HTR-8/SVneo (cell line): ENCODE results near the gene ARHGEF10L.

Experiments used
- DNase-seq: peaks from one replicate; pipeline ENCODE4 v3.0.0; 2011; ENCODE audit warnings: low spot score, mixed read lengths; ENCODE audit not compliant: insufficient read length
- FAIRE-seq: peaks from 2 replicates; lab custom pipeline; 2011; peaks lifted over from hg19 to GRCh38; lab: Jason Lieb, UNC

Gene ARHGEF10L

DNA sequence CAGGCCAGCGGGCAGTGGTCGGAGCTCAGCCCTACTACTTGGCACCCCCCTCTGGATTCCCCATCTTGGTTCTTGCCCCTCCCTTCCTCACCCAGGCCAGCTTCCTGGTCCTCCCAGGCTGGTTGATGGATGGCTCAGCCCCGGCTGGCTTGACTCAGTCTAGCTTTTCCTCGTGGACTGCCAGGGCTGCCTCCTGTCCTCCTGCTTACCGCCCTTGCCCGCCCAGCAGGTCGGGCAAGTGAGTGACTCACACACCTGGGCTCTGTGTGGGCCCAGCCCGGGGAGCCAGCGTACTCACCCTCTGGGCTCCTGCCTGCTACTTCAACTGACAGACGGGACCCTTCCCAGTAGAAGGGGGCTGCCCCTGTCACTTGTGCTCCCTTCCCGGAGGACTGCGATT is 19.5 kb upstream of the ARHGEF10L start:
- FAIRE-seq = no peak
- DNase-seq = no peak

DNA sequence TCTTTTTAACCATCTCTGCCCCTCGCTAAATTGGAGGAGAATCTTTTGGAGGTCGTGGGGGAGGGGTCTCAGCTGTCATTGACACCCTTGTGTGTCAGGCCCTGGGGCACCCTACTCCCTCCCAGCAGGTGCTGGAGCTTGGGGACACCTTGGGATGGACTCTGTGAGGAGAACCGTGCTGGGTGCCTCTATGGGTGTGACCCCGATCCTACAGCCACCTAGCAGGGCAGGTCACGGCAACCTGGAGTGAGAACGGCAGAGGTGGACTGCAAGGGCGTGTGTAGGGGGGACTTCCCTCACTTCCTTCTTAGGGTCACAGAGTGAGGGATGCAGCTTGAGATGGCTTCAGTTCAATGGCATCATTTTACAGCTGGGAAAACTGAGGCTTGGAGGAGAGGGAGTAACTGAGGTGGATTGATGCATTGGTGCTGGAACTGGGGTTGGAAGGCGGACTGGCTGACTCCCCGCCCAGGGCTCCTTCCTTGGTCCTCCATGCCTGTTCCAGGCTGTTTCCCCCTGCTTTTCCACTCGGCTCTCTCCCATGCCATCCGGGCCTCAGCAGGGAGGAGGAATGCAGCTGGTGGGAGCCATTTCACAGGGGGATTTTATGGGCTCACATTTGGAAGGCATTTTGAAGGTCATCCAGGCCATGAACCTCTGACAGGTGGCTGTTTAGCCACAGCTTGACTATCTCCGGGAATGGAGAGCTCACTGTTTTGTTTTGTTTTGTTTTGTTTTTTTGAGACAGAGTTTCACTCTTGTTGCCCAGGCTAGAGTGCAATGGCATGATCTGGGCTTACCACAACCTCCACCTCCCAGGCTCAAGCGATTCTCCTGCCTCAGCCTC is 18.8 kb upstream of the ARHGEF10L start:
- DNase-seq (no peak), FAIRE-seq (no peak)

DNA sequence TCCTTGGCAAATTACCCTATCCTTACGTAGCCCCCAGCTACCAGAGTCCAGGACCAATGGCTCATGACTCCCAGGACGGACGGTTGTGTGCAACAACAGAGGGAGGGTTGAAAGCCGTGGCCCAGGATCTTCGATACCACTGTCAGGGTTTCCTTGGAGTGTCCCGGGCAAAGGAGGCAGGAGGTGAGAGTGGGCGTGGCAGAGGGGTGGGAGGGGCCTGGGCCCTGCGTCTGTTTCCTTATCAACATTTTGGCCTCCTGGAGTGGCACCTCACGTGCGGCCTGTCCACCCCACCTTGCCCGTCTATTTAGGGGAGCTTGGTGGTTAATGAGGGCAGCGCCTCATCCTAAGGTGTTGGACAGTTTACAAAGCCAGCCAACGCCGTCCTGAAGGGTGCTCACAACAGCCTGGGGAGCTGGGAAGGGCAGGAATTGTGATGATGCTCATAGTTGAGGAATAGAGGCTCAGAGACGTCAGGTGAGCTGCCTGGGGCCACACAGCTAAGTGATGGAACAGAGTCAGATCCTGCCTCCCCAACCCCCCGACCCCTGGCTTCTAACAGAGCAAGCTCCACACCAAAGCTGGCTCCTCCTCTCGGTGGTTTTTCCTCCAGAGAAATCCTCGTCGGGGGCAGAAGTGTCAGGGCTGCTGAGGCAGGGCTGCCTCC is 17.4 kb upstream of the ARHGEF10L start:
- DNase-seq = no peak
- no peak for FAIRE-seq

DNA sequence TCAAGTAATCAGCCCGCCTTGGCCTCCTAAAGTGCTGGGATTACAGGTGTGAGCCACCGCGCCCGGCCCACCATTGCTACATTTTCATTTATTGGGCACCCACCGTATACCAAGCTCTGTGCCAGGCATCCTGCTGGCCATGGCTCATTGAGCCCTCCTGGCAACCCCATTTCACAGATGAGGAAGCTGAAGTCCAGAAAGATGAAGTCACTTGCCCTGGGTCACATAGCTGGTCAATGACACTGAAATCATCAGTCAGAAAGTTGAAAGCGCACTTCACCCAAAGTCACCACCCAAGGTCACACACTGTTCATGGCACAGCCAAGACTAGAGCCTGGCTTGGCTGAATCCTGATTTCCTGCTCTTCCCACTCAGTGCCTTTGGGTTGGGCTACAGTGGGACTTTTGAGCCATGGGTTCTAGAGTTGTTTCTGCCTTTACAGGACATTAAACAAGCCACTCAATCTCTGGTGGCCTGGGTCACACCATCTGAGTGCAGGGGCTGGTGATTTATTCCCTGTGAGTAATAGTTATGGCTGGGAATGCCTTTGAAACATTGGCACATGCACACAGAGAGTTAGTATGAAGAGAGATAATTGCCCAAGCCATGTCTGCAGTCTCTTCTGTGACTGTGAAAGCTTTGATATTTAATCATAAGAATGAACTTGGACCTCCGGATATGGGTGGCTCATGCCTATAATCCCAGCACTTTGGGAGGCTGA is 16.0 kb upstream of the ARHGEF10L start:
- DNase-seq = no peak
- FAIRE-seq = no peak

DNA sequence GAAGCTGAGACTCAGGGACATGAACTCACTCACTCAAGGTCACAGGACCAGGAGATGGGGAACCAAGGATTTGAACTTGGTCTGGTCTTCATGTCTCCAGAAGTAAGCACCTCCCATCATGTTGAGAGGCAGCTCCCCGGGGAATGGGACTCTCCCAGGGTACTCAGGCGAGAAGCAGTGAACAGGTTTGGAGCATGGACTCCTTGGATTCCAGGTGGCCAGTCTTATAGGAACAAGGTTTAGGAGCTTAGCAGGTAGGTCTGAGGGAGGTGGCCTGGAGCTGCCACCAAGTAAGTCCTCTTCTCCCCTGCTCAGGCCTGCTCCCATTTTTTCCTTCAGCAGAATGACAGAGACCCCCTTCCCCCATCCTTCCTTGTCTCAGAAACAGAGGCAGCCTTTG is 14.9 kb upstream of the ARHGEF10L start:
- no peak for FAIRE-seq
- no peak for DNase-seq

DNA sequence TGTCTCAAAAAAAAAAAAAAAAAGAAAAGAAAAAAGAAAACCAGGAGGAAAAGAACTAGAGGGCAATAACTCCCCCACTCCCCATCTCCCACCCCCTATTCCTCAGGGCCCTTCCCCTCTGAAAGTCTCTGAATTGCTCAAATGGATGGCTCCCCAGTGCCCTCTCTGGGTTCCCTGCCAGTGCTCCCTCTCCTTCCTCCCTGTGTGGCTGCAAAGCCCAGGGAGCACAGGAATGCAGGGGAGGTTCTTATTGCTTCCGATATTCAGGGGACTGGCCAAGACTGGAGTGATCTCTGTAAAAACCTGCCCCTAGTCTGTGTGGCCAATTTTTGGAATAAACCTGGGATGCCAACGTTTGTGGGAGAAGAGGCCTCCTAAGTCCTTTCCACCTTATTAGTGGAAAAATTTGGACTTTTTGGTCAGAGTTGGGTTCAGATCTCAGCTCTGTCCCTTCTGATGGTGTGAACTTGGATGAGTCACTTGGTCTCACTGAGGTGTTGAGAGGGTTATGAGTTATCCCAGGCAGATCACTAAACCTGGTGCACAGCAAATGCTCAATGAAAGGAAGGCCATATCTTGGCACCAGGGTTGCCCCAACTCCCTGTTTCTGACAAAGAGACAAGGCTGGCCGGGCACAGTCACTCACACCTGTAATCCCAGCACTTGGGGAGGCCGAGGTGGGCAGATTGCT is 13.4 kb upstream of the ARHGEF10L start:
- no peak for DNase-seq
- FAIRE-seq = no peak

DNA sequence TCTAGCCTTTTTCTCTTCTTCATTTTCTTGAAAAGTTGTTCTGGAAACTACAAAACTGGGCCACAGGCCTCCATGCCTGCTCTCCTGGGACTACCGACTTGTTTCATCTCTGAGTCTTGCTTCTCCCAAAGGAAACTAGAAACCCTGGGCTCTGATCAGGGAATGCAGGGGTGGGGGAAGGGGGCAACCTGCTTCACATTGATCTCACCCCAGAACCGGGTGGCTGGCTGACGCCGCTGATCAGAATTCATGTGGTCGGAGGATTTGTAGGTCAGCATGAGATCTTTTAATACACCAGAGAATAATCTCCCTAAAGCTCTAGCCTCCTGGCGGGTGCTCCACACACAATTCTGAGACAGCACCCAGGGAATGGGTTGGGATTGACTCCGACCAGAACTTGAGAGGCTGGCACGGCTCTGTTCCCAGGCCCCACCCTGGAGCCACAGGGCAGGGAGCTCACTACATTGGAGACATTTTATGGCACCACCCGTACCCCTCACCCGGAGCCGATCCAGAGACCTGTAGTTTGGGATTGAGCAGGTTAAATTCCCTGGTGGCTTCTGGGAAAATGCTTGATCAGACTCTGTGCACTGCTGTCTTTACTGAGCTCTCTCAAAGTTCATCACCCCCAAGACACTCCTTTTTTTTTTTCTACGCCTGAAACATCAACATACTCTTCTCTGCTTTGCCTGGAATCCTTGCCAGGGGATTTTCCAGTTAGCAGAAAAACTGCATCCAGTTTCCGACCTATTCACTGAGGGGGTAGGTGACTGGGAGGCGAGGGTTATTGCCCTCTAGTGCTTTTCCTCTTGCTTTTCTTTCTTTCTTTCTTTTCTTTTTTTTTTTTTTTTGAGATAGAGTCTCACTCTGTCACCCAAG is 12.2 kb upstream of the ARHGEF10L start:
- FAIRE-seq (no peak), DNase-seq (no peak)

DNA sequence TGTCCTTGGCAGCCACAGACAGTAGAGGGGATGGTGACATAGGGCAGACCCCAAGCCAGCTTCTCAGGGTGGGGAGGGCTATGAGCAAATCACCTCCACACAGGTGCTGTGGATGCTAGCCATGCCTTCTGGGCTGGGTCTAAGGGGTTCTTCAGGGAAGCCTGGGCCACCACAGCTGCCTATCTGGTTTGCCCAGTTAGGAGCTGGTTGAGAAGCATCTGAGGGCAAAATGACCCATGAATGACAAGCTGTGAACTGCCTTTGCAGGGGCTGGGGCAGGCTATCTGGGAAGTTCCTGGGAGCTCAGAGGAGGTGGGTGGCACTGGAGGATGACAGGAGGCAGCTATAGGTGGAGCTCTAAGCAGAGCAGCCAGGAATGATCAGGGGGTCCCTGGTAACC is 10.1 kb upstream of the ARHGEF10L start:
- FAIRE-seq (no peak), DNase-seq (no peak)

DNA sequence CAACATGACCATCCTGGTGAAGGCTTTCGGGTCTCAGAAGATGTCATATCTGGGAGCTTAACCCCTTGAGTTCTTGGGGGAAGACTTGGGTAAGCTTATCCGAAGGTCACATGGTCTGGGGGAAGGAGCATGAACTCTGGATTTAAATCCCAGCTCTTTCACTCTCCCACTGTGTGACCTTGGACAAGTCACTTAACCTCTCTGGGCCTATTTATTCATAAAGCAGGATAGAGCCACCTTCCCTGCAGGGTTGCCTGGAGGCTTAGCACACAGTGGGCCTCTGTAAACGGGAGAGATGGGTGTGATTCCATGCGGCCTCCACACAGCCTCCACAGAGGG is 8.2 kb upstream of the ARHGEF10L start:
- FAIRE-seq (no peak), DNase-seq (no peak)

DNA sequence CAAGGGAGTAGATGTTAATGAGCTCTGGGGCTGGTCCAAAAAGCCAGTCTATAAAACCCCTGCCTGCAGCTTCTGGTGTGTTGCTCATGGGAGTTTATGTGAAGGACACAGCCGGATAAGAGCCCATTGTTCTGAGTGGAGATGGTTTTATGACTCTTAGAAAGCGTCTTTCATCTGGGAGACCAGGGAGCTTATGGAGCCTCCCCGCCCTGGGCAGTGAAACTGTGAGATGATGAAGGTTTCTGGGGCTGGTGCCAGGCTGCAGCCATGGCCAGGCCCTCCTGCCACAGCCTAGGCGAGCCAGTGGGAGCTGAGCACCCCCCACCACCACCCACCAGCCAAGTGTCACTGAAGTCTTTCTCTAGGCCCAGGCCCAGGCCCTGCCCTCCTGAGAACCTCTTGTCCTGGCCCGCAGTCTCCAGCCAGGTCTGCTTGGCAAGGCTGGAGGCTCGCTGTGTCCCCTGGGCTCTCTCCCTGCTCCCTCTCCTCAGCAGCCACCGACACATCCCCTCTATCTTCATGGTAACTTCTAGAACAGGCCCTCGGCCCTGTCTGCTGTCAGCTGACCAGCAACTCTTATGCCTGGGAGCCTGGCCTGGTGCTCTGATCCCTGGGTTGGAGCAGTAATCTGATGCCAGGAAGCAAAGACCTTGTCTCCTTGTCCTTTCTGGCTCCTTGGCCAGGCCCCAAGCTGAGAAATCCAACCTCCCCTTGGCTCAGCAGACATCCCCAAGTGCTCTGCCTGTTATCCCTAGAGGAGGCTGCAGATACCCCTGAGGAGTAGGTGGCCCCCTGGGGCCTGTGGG is 7.6 kb upstream of the ARHGEF10L start:
- no peak for DNase-seq
- FAIRE-seq = no peak

DNA sequence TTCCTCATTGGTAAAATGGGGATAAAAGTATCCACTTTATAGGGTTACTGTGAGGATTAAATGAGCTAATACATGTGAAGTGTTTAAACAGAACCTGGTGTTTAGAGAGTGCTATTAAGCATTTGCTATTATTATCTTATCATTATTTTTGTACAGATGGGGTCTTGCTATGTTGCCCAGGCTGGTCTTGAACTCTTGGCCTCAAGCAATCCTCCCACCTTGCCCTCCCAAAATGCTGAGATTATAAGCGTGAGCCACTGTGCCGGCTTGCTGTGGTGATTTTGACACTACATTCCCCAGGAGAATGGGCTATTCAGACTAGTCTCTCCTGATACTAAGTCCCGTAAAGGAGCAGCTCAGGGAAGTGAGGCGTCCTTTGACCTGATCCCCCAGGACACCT is 6.3 kb upstream of the ARHGEF10L start:
- DNase-seq (no peak), FAIRE-seq (no peak)

DNA sequence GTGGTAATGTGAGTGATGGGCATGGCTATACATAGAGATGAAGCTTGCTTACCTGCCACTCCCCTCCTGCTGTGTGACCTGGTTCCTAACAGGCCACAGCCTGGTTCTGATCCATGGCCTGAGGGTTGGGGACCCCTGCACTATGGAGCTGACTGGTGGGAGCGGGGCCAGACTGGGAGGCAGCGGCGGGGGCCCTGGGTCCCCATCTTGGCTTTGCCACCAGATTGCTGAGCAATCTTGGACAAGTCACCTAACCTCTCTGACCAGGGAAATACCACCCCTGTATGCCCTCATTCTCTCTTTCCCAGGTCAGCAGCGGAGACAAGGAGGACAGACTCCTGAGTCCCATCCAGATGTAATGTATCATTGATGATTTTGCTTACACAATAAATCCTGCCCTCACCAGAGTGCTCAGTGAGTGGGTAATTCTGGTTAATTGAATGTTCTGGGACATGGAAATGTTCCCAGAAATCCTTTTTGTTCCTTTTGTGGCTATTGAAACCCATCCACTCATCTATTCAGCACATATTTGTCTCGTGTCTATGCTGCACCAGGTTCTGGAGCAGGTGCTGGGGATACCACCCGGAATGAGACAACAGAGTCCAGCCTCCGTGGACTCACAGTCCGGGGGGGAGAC is 4.1 kb upstream of the ARHGEF10L start:
- DNase-seq (no peak), FAIRE-seq (no peak)

DNA sequence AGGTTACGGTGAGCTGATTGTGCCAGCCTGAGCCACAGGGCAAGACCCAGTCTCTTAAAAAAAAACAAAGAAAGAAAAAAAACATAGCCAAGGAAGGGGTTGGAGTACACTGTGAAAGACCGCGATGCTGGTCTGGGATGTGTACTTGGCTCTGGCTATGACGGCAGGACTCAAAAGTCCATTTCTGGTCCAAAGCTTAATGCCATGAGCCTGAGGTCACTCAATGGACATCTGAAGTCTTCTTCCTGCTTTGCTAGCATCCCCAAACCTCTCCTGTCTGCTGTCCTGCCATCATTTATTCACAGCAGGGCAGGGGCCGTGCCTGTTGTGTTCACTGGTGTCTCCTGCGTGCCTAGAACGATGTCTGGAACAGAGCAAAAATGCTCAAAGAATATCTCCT is 1.5 kb upstream of the ARHGEF10L start:
- no peak for FAIRE-seq

DNA sequence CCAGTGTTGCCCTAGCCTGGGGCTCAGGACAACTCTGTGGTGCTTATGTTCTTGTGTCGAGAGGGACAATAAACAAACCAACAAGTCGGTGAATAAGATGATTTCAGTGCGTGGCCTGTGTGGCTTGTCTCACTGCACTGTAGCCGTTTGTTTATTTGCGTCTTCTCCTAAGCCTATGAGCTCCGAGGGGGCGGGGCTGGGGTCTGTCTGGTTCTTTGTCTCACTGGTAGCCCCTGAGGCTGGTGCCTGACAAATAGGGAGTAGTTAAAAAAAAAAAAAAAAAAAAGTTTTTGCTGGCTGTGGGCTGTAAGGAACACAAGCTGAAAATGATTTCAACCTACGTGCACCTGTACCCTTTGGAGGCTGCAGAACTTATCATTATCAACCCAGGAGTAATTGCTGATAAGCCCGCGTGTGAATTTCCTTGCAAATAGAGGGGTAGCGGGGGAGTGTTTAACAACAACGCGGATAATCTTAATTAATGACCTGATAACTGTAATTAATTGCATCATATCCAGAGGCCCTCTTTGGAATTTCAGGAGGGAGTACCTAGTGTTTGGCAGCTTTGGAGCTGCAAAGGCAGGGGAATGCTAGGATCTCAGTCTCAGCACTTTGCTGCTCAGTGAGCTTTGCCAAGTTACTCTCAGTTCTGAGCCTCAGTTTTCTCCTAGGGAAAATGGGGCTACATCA is 925 bp upstream of the ARHGEF10L start:
- FAIRE-seq = no peak
- DNase-seq = no peak

More for the DNA sequence above, 1.5 kb upstream of the ARHGEF10L start:
- no peak for DNase-seq

DNA sequence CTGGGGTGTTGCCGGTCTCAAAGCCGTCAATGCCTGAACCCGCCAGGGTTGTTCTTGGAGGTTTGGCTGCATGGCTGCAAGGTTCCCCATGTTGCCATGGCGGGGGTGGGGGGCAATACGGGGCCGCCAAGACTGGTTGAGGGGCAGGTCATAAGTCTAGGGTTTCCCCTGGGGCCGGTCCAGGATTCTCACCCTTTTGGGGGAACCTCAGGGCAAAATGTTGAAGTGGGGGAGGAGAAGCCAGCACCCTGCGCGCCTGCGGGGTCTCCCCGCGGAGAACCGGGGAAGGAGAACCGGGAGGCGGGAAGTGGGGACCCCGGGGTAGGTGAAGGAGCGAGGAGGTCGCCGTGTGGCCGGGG is 401 bp upstream of the ARHGEF10L start:
- DNase-seq (no peak), FAIRE-seq (no peak)

DNA sequence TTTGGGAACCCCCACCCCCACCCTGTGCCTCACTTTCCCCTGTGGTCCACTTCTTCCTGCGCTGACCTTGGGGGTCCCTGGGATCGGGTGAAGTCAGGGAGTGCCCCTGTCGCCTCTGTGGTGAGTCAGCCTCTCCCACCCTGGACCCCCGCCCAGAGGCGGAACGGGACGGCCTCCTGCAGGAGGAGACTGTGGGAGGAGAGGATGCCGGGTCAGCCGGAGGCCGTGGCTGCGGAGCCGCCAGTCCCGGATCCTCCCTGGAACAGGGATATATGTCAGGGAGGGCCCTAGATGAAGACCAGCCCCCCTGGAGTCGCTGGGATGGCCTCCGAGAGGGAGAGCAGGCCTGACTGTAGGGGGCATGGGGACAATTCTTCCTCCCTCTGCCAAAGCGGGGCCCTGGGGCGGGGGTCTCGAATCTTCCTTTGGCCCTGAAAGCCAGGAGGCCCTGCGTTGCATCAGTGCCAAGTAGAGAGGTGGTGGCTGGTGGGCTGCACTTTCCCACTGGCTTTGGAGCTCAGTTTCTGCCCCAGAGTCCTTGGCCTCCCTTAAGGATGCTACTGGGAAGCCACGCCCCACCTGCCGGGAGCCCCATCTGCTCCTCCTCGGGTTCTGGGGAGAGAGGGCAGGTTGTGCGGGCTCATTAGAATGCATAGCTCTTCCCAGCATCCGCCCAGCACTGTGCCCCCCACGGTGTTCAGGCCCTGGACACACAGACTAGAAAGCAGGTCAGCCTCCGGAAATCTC is 930 bp downstream of the ARHGEF10L start:
- FAIRE-seq = no peak
- DNase-seq = no peak

DNA sequence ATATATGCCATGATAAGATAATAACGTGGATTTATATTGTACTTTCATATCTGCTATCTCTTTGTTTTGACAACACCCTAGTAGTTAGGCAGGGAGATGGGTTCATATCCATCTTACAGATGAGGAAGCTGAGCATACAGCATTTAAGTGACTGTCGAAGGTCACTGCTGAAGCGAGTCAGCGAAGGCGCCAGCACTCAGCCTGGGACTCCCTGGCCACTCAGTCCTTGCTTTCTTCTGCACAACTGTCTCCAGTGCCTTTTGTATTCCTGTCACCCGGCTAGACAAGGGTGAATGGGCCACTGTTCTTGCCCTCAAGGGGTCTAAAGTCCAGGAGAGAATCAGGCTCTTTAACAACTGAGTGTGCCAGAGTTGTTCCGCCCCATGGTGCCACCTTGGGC is 3.1 kb downstream of the ARHGEF10L start:
- FAIRE-seq = no peak

More for the DNA sequence above, 3.1 kb downstream of the ARHGEF10L start:
- no peak for DNase-seq
